AG09309 (cell line): Measurements from ENCODE around the gene CADM1.

Source experiments
- DNase-seq: peaks from one replicate; pipeline ENCODE4 v3.0.0-alpha.2; 2010; ENCODE audit warnings: low read depth
- H3K4me3 ChIP-seq: 2 replicates; pipeline ENCODE4 v1.5.1; 2011; ENCODE audit warnings: mild to moderate bottlenecking, low read depth, low read length, moderate library complexity; ENCODE audit not compliant: control insufficient read depth
- TF ChIP-seq, protein P1 (sequence below): IDR thresholded peaks from 2 replicates; pipeline ENCODE4 v1.5.1; 2011; ENCODE audit warnings: mild to moderate bottlenecking, low read depth, low read length, inconsistent platforms; ENCODE audit not compliant: insufficient read depth, control insufficient read depth; ENCODE audit errors: missing control alignments

The CADM1 gene

DNA sequence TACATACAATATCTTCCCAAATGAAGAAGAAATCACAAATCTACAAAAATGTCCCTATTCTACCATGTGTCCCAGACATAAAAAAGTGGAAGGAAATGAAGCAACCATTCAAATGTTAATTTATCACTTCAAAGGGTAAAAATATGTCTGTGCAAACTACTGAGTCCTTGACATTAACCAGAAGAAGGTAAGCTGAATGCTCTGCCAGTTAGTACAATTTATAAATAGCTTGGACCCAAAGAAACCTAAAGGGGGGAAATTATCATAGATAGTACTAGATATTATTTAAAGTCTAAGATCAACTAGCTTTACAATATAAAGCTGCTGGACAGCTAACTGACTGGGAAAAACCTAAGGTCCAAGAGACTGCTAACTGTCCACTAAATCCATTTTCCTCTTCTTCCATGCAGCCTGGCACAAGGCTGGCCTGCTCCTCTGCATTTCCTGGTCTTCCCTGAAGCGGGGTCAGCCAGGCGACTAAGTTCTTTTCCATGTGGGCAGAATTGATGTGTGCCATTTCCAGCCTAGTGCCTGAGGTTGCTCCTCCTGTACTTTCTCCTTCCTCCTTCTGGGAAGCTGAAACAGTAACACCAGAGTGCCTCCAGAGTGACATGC, 190.9 kb downstream of the CADM1 start:
- TF ChIP-seq, protein P1, sequence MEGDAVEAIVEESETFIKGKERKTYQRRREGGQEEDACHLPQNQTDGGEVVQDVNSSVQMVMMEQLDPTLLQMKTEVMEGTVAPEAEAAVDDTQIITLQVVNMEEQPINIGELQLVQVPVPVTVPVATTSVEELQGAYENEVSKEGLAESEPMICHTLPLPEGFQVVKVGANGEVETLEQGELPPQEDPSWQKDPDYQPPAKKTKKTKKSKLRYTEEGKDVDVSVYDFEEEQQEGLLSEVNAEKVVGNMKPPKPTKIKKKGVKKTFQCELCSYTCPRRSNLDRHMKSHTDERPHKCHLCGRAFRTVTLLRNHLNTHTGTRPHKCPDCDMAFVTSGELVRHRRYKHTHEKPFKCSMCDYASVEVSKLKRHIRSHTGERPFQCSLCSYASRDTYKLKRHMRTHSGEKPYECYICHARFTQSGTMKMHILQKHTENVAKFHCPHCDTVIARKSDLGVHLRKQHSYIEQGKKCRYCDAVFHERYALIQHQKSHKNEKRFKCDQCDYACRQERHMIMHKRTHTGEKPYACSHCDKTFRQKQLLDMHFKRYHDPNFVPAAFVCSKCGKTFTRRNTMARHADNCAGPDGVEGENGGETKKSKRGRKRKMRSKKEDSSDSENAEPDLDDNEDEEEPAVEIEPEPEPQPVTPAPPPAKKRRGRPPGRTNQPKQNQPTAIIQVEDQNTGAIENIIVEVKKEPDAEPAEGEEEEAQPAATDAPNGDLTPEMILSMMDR: no peak
- H3K4me3 ChIP-seq: no peak overlapping the region
- no peak for DNase-seq

DNA sequence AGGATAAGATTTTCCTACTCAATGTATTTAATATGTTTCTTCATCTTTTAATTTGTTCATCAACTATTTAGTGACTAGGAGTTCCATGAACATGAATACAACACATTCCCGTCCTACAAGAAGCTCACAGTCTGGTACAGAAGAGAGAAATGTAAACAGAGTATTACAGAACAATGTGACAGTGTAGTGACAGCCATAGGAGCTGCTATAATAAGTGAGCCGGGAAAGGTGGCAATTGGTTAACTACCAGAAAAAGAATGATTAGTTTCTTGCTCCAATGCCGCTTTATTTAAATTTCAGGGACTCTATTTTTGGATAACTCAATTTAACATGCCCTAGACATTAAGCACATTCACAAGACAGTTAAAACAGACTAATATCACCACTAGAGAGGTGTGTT, 192.3 kb downstream of the CADM1 start:
- TF ChIP-seq, protein P1: no peak
- DNase-seq: no peak
- no peak overlapping the region for H3K4me3 ChIP-seq

DNA sequence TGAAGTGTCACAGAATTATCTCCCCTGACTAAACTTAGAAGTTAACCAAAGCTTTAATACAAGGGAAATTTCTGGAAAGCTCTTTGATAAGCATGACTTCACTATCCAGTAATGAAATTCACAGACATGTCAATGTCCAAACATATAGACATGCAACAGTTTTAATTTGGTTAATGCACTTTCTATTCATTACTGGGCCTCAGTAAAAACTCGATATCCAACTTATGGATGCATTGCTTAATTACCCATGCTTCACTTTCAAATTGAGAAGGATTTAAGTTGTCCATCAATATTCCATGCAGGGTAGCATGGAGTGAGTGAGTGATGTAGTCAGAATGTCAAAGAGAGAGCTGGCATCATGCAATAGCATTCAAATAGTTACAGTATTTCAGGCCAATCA, 197.5 kb downstream of the CADM1 start:
- DNase-seq: no peak
- TF ChIP-seq, protein P1: no peak
- no peak overlapping the region for H3K4me3 ChIP-seq

DNA sequence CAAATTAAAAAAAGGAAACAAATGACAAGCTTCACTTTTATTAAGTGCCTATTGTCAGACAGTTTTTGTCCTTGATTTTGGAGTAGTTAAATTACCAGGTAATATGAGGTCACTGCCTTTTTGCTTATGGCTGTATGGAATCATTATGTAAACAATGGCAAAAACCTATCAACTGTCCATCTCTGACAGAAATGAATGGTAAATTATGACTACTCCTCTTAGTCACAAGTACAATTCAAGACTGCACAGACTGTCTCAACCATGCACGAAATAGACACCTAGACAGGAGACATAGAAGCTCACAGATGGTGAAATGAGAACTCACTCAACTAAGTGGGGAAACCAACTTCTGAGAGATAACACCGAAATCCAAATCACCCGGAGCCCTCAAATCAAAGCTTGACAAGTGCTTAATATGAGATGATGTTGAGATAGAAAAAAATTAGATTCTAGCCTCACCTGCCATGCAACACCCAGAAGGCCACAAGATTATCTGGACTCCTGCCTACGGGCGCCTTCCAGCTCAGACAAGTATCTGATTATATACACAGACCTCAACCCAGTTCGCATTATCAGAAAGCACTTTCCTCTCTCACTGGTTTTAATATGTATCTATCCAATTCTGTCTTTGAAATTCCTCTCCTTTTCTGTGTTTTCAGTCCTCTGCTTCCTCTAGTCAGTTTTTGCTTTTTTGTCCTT, 199.3 kb downstream of the CADM1 start:
- TF ChIP-seq, protein P1: no peak
- no peak for DNase-seq
- no peak overlapping the region for H3K4me3 ChIP-seq

DNA sequence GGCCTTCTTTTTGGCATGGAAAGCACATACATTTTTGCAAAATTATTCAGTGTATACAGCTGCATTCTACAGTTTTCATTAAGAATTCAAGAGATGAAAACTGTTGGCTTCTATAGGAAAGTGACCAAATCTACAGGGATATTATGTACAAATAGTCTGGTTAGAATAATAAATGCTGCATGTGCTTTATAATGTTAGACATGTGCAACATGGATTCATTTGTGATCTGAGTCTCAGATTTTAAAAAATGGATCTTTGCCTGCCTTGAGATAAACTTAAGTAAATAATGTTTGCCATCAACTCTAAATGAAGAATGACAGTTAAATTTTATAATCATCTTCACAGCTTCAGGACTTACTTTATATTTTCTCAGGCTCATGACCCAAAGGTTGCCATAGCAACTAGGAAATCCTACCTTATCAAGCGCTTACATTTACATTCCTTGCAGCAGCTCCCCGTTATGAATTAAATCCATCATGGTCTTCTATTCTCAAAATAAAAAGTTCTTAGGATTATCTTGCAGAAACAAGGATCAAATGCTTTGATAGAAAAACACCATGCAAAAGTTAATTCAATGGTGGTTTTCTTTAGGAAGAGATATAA, 200.2 kb downstream of the CADM1 start:
- TF ChIP-seq, protein P1: no peak
- DNase-seq: no peak
- no peak overlapping the region for H3K4me3 ChIP-seq

DNA sequence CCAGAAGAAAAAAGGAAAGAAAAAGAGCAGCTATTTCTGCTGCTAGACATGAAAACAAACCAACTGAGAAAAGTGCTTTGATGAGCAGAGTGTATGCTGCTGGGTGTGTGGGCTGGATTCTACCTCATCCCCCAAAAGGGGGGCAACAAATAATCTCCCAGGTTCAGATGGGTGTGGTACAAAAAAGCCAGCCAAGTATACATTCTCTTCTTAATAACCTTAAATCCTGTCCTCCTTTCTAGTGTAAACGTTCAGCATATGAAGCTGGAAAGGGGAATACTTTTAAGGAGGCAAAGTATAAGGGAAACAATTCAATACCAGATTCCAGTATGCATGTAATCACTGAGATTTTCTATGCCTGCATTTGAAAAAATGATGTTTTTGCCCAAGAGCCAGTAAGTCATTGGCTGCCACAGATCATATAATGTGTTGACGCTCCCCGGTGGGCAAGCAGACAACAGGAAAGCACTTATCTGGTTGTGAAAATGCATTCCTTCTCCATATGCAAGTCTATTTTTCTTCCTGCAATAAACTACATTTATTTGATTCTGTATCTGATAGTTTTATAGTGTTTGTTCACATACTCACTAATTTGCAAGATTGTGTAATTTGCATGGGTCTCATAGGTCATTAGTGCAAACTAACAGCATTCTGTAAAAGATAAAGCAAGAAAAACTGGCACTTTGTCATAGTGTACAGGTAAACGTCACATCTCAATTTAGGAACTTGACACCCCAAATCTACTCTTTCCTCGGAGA, 201.1 kb downstream of the CADM1 start:
- DNase-seq: no peak
- no peak overlapping the region for H3K4me3 ChIP-seq
- TF ChIP-seq, protein P1: no peak
